Endodermal cell (in vitro differentiated cells): ENCODE data around the gene NCKAP5. TPM values are rescaled to one million over a fixed set of nuclear protein-coding genes. Genes with fewer than 3 reads are reported as not detected.

ENCODE experiments used
- DNase-seq: peaks from one replicate; pipeline ENCODE4 v3.0.0-alpha.2; 2017
- H3K27ac ChIP-seq: 2 replicates; pipeline ENCODE4 v1.5.1; 2013; ENCODE audit warnings: mild to moderate bottlenecking, low read depth, low read length, moderate library complexity
- H3K27me3 ChIP-seq: 2 replicates; pipeline ENCODE4 v1.6.1; 2013; ENCODE audit warnings: mild to moderate bottlenecking, low read length, moderate library complexity; ENCODE audit not compliant: insufficient read depth, control insufficient read depth, poor library complexity, severe bottlenecking
- H3K36me3 ChIP-seq: 2 replicates; pipeline ENCODE4 v1.7.0; 2013; ENCODE audit warnings: mild to moderate bottlenecking, low read length, moderate library complexity; ENCODE audit not compliant: control insufficient read depth, insufficient read depth
- H3K4me1 ChIP-seq: one replicate; pipeline ENCODE4 v1.7.0; 2013; ENCODE audit warnings: low read length; ENCODE audit not compliant: control insufficient read depth, insufficient read depth
- H3K4me3 ChIP-seq: 2 replicates; pipeline ENCODE4 v1.5.1; 2013; ENCODE audit warnings: mild to moderate bottlenecking, low read length, moderate library complexity
- H3K9ac ChIP-seq: 2 replicates; pipeline ENCODE4 v1.6.1; 2013; ENCODE audit warnings: mild to moderate bottlenecking, low read length, moderate library complexity; ENCODE audit not compliant: poor library complexity, severe bottlenecking; ENCODE audit errors: extremely low read depth
- H3K9me3 ChIP-seq: 2 replicates; pipeline ENCODE4 v1.6.1; 2013; ENCODE audit warnings: mild to moderate bottlenecking, low read length, moderate library complexity; ENCODE audit not compliant: control insufficient read depth
- H3K27ac Mint-ChIP-seq: 2 replicates; pipeline ENCODE4 v1.8.0; 2020; ENCODE audit warnings: mixed read lengths
- H3K27me3 Mint-ChIP-seq: 2 replicates; pipeline ENCODE4 v1.8.0; 2021; ENCODE audit warnings: mild to moderate bottlenecking, mixed read lengths; ENCODE audit not compliant: insufficient read depth
- H3K36me3 Mint-ChIP-seq: 2 replicates; pipeline ENCODE4 v1.8.0; 2020; ENCODE audit warnings: low read depth, mixed read lengths
- H3K4me1 Mint-ChIP-seq: 2 replicates; pipeline ENCODE4 v1.8.0; 2020; ENCODE audit warnings: mixed read lengths
- H3K4me3 Mint-ChIP-seq: 2 replicates; pipeline ENCODE4 v1.8.0; 2020; ENCODE audit warnings: mild to moderate bottlenecking, moderate library complexity, mixed read lengths
- H3K9me3 Mint-ChIP-seq: 2 replicates; pipeline ENCODE4 v1.8.0; 2020; ENCODE audit warnings: mild to moderate bottlenecking, mixed read lengths
- CTCF ChIP-seq: fragments of 200-600 bp; sonication (generic); conservative IDR thresholded peaks from 2 replicates; pipeline ENCODE4 v1.5.0; 2021; ENCODE audit warnings: antibody characterized with exemption, mild to moderate bottlenecking
- WGBS, 2 experiments: methylation state at CpG; one replicate each; pipeline versions ENCODE4 v1.1.5 to v1.1.7; 2013; ENCODE audit warnings: missing lambda C conversion rate in 2 of 2, mixed read lengths in 1 of 2; ENCODE audit not compliant: insufficient coverage in 1 of 2, insufficient read length in 1 of 2; 5-methylcytosine and 5-hydroxymethylcytosine counted together
- total RNA-seq, 2 donors: library from RNA; stranded (reverse); fragmentation: NEBNext Ultra II Directional in 1 of 2; extraction: Animal tissue kit (Norgen Biotek cat#: 25700) in 1 of 2; gene quantifications; 2 replicates in 1 of 2; 3 replicates in 1 of 2; pipeline ENCODE4 v1.2.1, GENCODE V29; 2021

The NCKAP5 gene
- total RNA-seq, 2 donors from 2014 or later = 0.58 to 0.92 TPM

DNA sequence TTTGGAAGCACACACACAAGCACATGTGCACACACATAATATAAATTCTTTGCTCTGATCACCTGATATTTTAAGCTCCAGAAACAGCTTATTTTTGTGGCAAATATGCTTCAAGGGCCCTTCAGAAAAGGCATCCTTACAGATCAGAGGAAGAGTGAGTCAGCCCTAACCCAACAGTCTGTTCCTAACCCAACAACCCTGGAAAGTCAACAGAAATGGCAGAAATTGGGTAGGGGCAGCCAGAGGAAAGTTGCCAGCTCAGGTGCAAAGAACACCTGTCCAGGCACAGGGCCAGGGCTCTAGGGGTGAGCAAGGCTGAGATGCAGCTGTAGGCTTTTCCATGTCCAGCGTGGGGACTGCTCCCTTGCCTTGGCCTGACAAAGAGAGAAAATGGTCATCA lies 6.4 kb upstream of the NCKAP5 start:
- no peak for TF ChIP-seq CTCF
- Histone ChIP-seq H3K36me3 (no peaks in the 10 kb centered on the region), H3K27me3 (peaks cover 35% of the 10 kb centered on the region), H3K9ac (no peak overlapping the region), H3K9me3 (no peaks in the 10 kb centered on the region), H3K4me1 (no peaks in the 10 kb centered on the region), H3K27ac (no peak overlapping the region), H3K4me3 (no peak overlapping the region)
- Mint-ChIP-seq H3K27me3 (peaks cover 23% of the 10 kb centered on the region), H3K9me3 (no peaks in the 10 kb centered on the region), H3K4me3 (no peak overlapping the region), H3K4me1 (peaks cover 16% of the 10 kb centered on the region), H3K27ac (no peak overlapping the region), H3K36me3 (no peaks in the 10 kb centered on the region)
- DNase-seq = no peak
- WGBS, 2 experiments = 89 to 93% methylated on average over 1 of the region's 1 CpG

DNA sequence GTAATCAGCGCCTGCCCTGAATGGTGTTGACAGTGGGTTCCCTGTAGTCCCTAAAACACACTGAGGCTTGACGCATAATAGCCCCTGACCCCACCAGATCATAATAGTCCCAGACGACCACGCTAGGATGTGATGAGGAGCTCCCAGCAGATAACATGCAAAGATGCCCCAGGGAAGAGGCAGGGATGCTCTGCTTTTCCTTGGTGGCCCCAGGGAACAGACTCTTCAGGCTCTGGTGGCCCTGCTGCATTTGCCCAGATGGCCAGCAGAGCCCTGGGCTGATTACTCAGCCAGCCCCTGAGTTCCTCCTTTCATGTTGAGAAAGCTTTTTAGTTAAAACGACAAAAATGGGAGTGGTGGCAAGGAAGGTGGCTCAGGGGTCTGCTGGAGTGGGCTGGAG lies 5.9 kb upstream of the NCKAP5 start:
- H3K27me3 Mint-ChIP-seq = peaks cover 27% of the 10 kb centered on the region
- no peaks in the 10 kb centered on the region for H3K36me3 Mint-ChIP-seq
- peaks cover 21% of the 10 kb centered on the region for H3K4me1 Mint-ChIP-seq
- Histone ChIP-seq H3K9ac (no peak overlapping the region), H3K27me3 (peaks cover 39% of the 10 kb centered on the region), H3K4me1 (no peaks in the 10 kb centered on the region), H3K36me3 (no peaks in the 10 kb centered on the region), H3K9me3 (no peaks in the 10 kb centered on the region), H3K27ac (no peak overlapping the region), H3K4me3 (no peak overlapping the region)
- TF ChIP-seq CTCF = no peak
- H3K4me3 Mint-ChIP-seq = no peak overlapping the region
- 82% methylated on average over 5 of the region's 5 CpGs; no CpG with 5 or more reads in 1 of the 2 experiments for WGBS, 2 experiments
- H3K9me3 Mint-ChIP-seq = no peaks in the 10 kb centered on the region
- no peak overlapping the region for H3K27ac Mint-ChIP-seq
- DNase-seq = no peak

DNA sequence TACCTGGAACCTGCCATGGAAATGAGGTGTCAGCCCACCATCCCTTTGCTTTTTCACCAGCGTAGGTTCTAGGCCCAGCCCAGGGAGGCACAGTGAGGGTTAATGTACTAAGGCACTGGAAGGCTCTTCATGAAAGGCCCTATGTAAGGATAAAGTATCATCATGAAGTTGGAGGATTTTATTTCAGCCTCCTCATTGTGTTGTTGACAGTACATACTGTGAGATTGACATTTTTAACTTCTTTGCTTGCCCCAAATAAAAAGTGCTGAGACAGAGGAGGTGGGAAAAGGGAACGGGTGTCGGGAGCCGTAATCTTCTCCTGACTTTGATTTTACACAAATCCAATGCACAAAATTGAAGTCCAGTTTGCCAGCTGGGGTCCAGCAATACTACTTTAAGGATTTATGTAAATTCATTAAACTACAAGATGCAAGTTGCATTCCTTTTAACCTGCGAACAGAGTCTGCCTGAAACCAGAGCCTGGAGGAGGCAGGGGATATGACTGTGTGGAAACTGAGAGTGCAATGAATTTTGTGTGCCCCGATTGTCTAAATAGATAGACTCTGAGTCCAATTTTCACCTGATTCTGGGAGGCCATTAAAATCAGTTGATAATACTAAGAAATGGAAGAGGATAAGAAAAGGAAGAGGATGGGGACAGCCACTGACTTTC lies 5.4 kb upstream of the NCKAP5 start:
- TF ChIP-seq CTCF = no peak
- Histone ChIP-seq H3K27ac (peak overlapping the region; percentile 25), H3K4me1 (no peaks in the 10 kb centered on the region), H3K9me3 (no peaks in the 10 kb centered on the region), H3K4me3 (no peak overlapping the region), H3K27me3 (peaks cover 45% of the 10 kb centered on the region), H3K36me3 (no peaks in the 10 kb centered on the region), H3K9ac (no peak overlapping the region)
- 83 to 91% methylated on average over 3 to 6 of the region's 6 CpGs for WGBS, 2 experiments
- no peak for DNase-seq
- Mint-ChIP-seq H3K4me1 (peaks cover 26% of the 10 kb centered on the region), H3K4me3 (no peak overlapping the region), H3K27ac (no peak overlapping the region), H3K9me3 (no peaks in the 10 kb centered on the region), H3K36me3 (no peaks in the 10 kb centered on the region), H3K27me3 (peaks cover 33% of the 10 kb centered on the region)
